Gastrocnemius medialis (tissue), 4 donors: ENCODE measurements around the gene SCT. TPM values are rescaled to one million over a fixed set of nuclear protein-coding genes. Genes with fewer than 3 reads are reported as not detected.
A peak's percentile ranks its signal among the peaks of the same experiment; 100 is the strongest.

Source experiments
- ATAC-seq, 2 donors: fragments of 150-250 bp; one replicate each; pipeline ENCODE4 v1.9.1; 2016
- DNase-seq, 2 donors: peaks; one replicate each; pipeline ENCODE4 v3.0.0-alpha.2; 2019
- H3K27ac ChIP-seq, 4 donors: fragments of 200-600 bp; sonication (generic); 1 replicate in 1 of 4; 2 replicates in 3 of 4; pipeline ENCODE4 v1.5.1; 2016 to 2018; ENCODE audit warnings: mild to moderate bottlenecking in 2 of 4, moderate library complexity in 1 of 4
- H3K27me3 ChIP-seq, 3 donors: fragments of 200-600 bp; sonication (generic) in 2 of 3; 1 replicate in 1 of 3; 2 replicates in 2 of 3; pipeline versions ENCODE4 v1.5.1 to v1.6.0; 2016 to 2019; ENCODE audit warnings: mild to moderate bottlenecking in 1 of 3, moderate library complexity in 1 of 3
- H3K36me3 ChIP-seq, 2 donors: fragments of 200-600 bp; sonication (generic) in 1 of 2; one replicate each; pipeline ENCODE4 v1.5.1; 2017 to 2018
- H3K4me1 ChIP-seq, 2 donors: fragments of 200-600 bp; sonication (generic) in 1 of 2; one replicate each; pipeline ENCODE4 v1.5.1; 2016 to 2017; ENCODE audit warnings: mild to moderate bottlenecking in 2 of 2
- H3K4me3 ChIP-seq, 4 donors: fragments of 200-600 bp; sonication (generic) in 3 of 4; 1 replicate in 1 of 4; 2 replicates in 3 of 4; pipeline ENCODE4 v1.5.1; 2016 to 2019; ENCODE audit warnings: mild to moderate bottlenecking in 2 of 4
- H3K9me3 ChIP-seq, 3 donors: fragments of 200-600 bp; sonication (generic) in 2 of 3; 1 replicate in 1 of 3; 2 replicates in 2 of 3; pipeline ENCODE4 v1.5.1; 2016 to 2019
- CTCF ChIP-seq, 5 experiments: fragments of 450-650 bp in 3 of 5; fragments of 200-600 bp in 2 of 5; sonication (generic) in 2 of 5; IDR thresholded peaks in 4 of 5; conservative IDR thresholded peaks in 1 of 5; 1 replicate in 4 of 5; 2 replicates in 1 of 5; pipeline ENCODE4 v1.5.1; 2016 to 2019; ENCODE audit warnings: antibody characterized with exemption in 5 of 5, mild to moderate bottlenecking in 3 of 5, moderate library complexity in 3 of 5
- POLR2A ChIP-seq, 2 donors: fragments of 450-650 bp; IDR thresholded peaks; one replicate each; pipeline ENCODE4 v1.6.1; 2017; ENCODE audit warnings: antibody characterized with exemption in 2 of 2, mild to moderate bottlenecking in 2 of 2, moderate library complexity in 2 of 2
- in situ Hi-C, 4 donors: fragments of 200-750 bp; cut with MboI; loops; one replicate each; pipeline versions ENCODE4 v1.15.0 to v1.8.0; 2017; ENCODE audit warnings: low sequenced_read_pairs in 4 of 4
- intact Hi-C: fragments of 100-400 bp; cut with DNase I; formaldehyde crosslinking; loops from one replicate; pipeline ENCODE4 v1.15.1; 2023; ENCODE audit warnings: low total_unique reads
- total RNA-seq, 4 donors: library from RNA; depleted of rRNA; stranded (reverse); fragments of >200 nt; gene quantifications; one replicate each; pipeline versions ENCODE4 v1.1.0 to v1.2.3, GENCODE V29; 2016

The SCT gene
- total RNA-seq, 4 donors from 2014 or later = not detected

- no peak for ATAC-seq
- TF ChIP-seq POLR2A (IDR thresholded peaks at IDR 0.05) (no peak), CTCF (IDR thresholded peaks at IDR 0.05 in 4 of 5, conservative IDR thresholded peaks at IDR 0.05 in 1 of 5) (no peak)
- Histone ChIP-seq H3K4me3 (no peak overlapping the region), H3K4me1 (peaks cover 40 to 43% of the 10 kb centered on the region in 2 donors), H3K36me3 (peaks cover 0 to 49% of the 10 kb centered on the region in 2 donors), H3K27ac (peak overlapping the region; percentile 87 to 94 (median 92)), H3K27me3 (no peaks in the 10 kb centered on the region), H3K9me3 (no peaks in the 10 kb centered on the region)
- intact Hi-C loops (loop anchor here (1.0 kb wide), 2 partner anchors 15 to 36 kb away; no protein-coding TSS in a partner anchor), in situ Hi-C loops (no loop called here)
- no peak for DNase-seq
Observed at GRCh38 chr11:612961-613300, 14.1 kb downstream of the SCT start.

- DNase-seq (peak; percentile 79 to 93), ATAC-seq (peak; percentile 49 to 71)
- Histone ChIP-seq H3K9me3 (no peaks in the 10 kb centered on the region), H3K27me3 (no peaks in the 10 kb centered on the region), H3K27ac (peak overlapping the region; percentile 87 to 94 (median 92)), H3K4me1 (peaks cover 40 to 43% of the 10 kb centered on the region in 2 donors), H3K4me3 (no peak overlapping the region), H3K36me3 (peaks cover 0 to 55% of the 10 kb centered on the region in 2 donors)
- intact Hi-C loops (loop anchor here (1.0 kb wide), 2 partner anchors 16 to 35 kb away; no protein-coding TSS in a partner anchor), in situ Hi-C loops (no loop called here)
- peak; percentile 4 to 61 (median 60) for TF ChIP-seq CTCF (IDR thresholded peaks at IDR 0.05 in 4 of 5, conservative IDR thresholded peaks at IDR 0.05 in 1 of 5)
- peak in 1 of 2 donors; percentile 33 for TF ChIP-seq POLR2A (IDR thresholded peaks at IDR 0.05)
Observed at GRCh38 chr11:612201-612960, 14.6 kb downstream of the SCT start.

GRCh38 chr11:611001-611996 is 15.7 kb downstream of the SCT start:
- in situ Hi-C loops = no loop called here
- DNase-seq (no peak), ATAC-seq (no peak)
- intact Hi-C loops = no loop called here
- Histone ChIP-seq H3K4me1 (peaks cover 38 to 42% of the 10 kb centered on the region in 2 donors), H3K9me3 (no peaks in the 10 kb centered on the region), H3K27me3 (no peaks in the 10 kb centered on the region), H3K36me3 (peaks cover 0 to 65% of the 10 kb centered on the region in 2 donors), H3K4me3 (no peak overlapping the region), H3K27ac (peak overlapping the region; percentile 87 to 94 (median 92))
- TF ChIP-seq POLR2A (IDR thresholded peaks at IDR 0.05) = no peak
- no peak for TF ChIP-seq CTCF (IDR thresholded peaks at IDR 0.05 in 4 of 5, conservative IDR thresholded peaks at IDR 0.05 in 1 of 5)

GRCh38 chr11:610146-610801 is 16.7 kb downstream of the SCT start:
- Histone ChIP-seq H3K9me3 (no peaks in the 10 kb centered on the region), H3K36me3 (peaks cover 0 to 76% of the 10 kb centered on the region in 2 donors), H3K4me1 (peaks cover 33 to 37% of the 10 kb centered on the region in 2 donors), H3K27ac (peak overlapping the region in 2 of 4 donors; percentile 24 to 94), H3K27me3 (no peaks in the 10 kb centered on the region), H3K4me3 (no peak overlapping the region)
- TF ChIP-seq POLR2A (IDR thresholded peaks at IDR 0.05) (no peak), CTCF (IDR thresholded peaks at IDR 0.05 in 4 of 5, conservative IDR thresholded peaks at IDR 0.05 in 1 of 5) (no peak)
- DNase-seq = no peak
- intact Hi-C loops = no loop called here
- in situ Hi-C loops = no loop called here
- no peak for ATAC-seq
